ENCODE results near the gene RNF144A.
"Not testable (repeated sequence)": the region's sequence is repeated elsewhere in the genome, so short reads cannot be mapped to it uniquely, and the experiment has no call there.

RNF144A gene

GRCh38 chr2:6930923-6931647 is 13.9 kb downstream of the RNF144A start:
- ATAC-seq = no peak

- no peak for ATAC-seq
Measured at GRCh38 chr2:6931753-6932152, 14.5 kb downstream of the RNF144A start.

- ATAC-seq = no peak
Measured at GRCh38 chr2:6932206-6932605, 15.0 kb downstream of the RNF144A start.

- no peak for ATAC-seq
Measured at GRCh38 chr2:6932828-6933227, 15.6 kb downstream of the RNF144A start.

GRCh38 chr2:6933911-6934310 is 16.7 kb downstream of the RNF144A start:
- no peak for ATAC-seq

- ATAC-seq = no peak
Measured at GRCh38 chr2:6934345-6934744, 17.1 kb downstream of the RNF144A start.

DNA sequence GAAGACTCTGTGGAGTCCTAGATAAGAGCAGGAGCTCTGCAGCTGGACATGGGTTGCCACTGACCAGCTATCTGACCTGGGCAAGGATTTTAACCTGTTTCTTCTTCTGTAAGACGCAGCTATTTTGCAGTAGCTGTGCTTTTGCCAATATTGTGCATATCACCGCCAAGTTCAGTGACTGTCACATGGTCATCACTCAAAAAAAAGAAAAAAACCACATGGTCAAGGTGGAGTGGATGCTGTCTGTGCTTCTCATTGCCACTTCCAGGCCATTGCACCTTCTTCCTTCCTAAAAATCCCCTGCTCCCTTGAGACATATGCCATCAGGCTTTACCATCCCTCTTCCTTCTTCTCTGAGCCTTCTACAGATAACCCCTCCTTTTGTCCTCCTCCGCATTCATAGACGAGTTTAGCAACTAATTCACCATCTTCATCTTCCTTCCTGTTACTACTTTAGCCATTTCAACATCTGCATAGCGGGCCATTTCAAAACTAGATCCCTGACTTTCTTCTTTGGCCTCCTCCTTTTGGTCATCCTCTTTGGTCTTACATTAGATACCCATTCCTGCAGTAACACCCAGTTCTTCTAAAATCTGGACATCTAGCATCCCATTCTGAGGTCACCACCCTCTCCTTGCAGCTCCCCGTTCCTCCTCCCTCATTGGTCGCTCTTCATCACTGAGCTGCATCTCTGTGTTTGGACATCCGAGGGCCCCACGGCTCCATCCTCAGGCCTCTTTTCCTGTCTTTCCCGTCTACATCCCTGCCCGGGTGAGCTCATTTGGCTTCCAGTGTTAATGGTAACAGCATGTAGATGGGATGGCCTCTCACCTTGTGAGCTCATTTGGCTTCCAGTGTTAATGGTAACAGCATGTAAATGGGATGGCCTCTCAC is 17.8 kb downstream of the RNF144A start:
- ATAC-seq = no peak

DNA sequence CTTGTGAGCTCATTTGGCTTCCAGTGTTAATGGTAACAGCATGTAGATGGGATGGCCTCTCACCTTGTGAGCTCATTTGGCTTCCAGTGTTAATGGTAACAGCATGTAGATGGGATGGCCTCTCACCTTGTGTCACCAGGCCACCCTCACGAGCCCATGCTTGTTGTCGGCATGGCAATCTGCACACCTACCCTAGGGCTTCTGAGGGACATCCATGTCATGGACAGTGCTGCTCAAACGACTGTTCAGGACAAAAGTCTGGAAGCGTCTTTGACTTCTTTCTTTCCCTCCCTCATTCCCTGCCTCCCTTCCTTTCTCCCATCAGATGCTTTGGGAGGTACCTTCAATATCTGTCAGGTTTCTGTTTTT is 18.4 kb downstream of the RNF144A start:
- not testable (repeated sequence) for ATAC-seq

DNA sequence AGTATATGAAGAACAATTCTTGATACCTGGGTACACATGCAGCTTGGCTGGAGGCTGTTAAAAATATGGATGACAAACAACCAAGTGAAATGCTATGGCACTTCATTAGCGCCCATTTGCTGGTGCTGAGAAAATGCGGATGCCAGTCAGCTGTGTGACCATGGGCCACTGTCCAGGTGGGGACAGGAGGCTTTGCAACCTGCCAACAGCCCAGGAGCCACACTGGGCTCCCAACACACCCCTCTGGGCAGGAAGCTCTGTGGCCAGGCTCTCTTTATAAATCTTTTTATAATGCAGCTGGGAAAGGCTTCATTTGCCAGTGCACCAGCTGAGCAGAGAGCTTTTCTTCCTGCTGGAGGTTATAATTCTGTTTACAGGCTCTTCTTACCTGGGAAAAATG is 19.9 kb downstream of the RNF144A start:
- ATAC-seq = no peak

GRCh38 chr2:6937582-6937981 is 20.4 kb downstream of the RNF144A start:
- ATAC-seq = no peak

GRCh38 chr2:6939071-6939470 is 21.9 kb downstream of the RNF144A start:
- no peak for ATAC-seq

- no peak for ATAC-seq
Measured at GRCh38 chr2:6940820-6941219, 23.6 kb downstream of the RNF144A start.

GRCh38 chr2:6941299-6942046 is 24.3 kb downstream of the RNF144A start:
- no peak for ATAC-seq

- ATAC-seq = no peak
Measured at GRCh38 chr2:6942848-6943247, 25.6 kb downstream of the RNF144A start.

DNA sequence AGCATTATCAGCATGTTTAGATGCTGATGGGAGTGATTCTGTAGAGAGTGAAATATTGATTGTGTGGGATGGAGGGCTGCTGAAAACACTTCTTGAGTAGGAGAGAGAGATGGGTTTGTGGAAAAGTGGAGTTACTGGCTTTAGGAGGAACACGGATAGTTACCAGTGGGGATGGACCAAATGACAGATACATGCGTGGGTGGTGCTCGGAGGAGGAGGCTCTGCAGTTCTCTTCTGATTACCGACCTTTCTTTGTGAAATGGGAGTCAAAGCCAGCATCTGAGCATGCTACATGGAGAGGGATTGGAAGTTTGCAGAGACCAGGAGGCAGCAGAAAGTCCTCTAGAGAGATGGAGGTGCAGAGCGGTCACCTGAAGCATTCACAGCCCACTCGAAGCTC is 26.3 kb downstream of the RNF144A start:
- ATAC-seq = no peak

DNA sequence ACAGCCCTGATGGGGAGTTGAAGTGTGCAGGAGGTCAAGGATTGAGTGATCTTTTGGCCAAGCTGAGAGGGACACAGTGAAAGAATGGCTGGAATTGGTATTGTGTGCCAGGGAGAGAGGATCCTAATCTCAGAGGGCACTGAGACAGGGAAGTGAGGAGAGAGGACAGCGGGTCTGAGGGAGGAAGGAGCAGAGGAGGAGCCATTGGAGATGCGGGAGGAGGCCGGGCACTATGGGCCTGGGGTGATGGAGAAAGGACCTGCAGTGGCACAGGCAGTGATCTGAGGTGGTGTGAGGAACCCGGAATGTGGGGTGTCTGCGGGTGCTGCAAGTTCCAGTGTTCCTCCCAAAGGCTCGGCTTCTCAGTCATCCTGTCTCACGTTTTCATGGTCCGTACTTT is 26.8 kb downstream of the RNF144A start:
- no peak for ATAC-seq

DNA sequence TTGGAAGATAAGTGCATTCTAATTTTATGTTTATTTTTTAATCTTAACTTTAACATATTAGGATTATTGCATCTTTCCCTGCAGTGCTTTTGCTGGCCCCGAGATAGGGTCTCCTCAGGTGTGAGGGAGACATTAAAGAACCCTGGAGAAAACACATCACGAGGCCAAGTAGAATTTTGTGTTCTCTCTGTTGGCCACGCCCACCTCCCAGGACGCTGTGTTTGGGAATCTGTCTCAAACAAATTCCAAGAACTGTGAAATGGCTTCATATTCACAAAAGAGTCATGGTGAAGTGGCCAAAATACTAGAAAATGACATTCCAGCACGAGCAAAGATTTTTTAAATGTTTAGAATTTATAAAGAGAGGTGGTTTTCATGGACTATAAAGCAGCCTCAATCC is 27.3 kb downstream of the RNF144A start:
- no peak for ATAC-seq

GRCh38 chr2:6945087-6945813 is 28.0 kb downstream of the RNF144A start:
- ATAC-seq = no peak

GRCh38 chr2:6945821-6946220 is 28.6 kb downstream of the RNF144A start:
- ATAC-seq = no peak

- ATAC-seq = peak; percentile 35 to 78
Measured at GRCh38 chr2:6946722-6947121, 29.5 kb downstream of the RNF144A start.

DNA sequence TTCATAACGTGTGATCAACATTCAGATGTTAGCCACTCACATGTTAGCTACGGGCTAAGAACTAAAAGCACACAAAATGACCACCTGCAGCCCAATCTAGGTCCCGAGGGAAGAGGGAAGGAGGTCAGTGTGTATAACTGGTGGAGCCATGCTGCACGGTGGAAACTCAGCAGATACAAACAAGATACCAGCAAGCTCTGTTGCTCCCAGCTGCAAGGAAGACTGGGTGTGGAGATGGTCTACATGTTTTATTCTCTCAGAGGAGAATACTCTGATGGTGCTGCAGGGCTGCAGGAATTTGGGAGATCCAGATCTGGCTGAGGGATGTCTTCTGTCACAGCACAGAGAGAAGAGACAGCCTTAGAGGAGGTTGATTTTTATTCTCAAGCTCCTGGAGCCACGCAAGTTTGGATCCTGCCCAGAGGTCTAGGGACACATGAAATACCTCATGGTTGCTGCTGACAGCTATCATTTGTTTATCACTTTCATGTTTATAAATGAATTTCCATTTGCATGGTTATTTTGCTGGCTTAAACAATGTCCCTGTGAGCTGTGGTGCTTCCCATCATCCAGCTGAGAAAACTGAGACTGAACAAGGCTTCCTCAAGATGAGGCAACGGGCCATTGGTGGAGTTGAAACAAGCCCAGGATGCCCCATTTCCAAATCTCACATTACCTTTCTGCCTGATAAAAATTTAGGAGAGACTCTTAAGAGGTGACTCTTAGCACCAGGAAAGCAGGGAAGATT is 30.9 kb downstream of the RNF144A start:
- ATAC-seq = no peak

Data from activated CD4-positive, CD25-positive, alpha-beta regulatory T cell treated with anti-CD3 and anti-CD28 coated beads, Interleukin-2, amount 50 U/mL, for 24 hours (primary cell).